Measurements from ENCODE around the gene FBXL14.

FBXL14 gene

GRCh38 chr12:1592444-1593173 is 1.8 kb downstream of the FBXL14 start:
- DNase-seq, result peak; percentile 59

DNA sequence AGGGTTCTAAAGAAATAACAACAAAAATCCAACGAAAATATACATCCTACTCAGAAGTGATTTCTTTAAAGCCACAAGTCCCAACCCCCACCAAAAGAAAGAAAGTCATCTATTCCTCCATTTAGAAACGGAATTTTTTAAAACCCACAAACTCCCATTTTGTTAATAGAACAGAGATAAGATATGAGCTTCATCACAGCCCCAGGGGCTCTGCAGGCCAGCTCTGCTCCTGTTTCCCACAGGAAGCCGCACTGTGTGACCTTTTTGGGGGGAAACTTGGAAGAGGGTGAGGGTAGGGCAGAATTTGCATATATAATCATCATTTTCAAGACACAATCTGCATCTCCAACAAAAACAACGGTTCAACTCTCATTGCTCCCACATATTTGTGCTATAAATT is 2.8 kb downstream of the FBXL14 start:
- no peak for DNase-seq

GRCh38 chr12:1591034-1591433 is 3.3 kb downstream of the FBXL14 start:
- DNase-seq, result peak; percentile 17

- DNase-seq, result no peak
Observed at GRCh38 chr12:1590221-1590979, 4.0 kb downstream of the FBXL14 start.

- no peak for DNase-seq
Observed at GRCh38 chr12:1588575-1588947, 5.8 kb downstream of the FBXL14 start.

DNA sequence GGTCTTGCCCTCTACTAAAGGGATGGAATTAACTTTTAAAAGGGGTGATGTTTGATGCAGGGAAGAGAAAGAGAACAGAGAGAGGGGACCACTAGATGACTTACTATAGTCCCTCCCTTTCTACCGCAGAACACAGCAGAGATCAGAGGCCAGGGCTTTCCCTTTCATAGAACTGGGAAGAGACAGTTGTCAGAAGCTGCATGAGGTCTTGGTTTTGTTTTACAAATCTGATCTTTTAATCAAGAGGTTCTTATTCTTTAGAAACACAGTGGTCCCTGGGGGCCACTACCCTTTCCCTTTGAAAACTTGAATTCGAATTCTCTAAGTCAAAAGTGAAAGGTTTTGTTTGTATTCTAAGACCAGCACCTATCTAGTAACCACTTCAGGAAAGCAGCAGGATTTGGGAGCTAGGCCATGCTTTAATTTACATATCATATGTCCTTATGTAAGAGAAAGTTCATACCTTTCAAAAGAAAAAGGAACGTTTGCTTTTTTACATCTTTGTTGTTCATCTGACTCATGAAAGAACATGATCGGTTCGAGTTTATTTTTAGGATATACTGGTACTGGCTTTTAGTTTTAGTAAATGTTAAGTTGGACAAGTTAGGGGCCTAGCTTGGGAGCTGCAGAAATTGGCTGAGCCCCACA is 6.3 kb downstream of the FBXL14 start:
- DNase-seq, result no peak

DNA sequence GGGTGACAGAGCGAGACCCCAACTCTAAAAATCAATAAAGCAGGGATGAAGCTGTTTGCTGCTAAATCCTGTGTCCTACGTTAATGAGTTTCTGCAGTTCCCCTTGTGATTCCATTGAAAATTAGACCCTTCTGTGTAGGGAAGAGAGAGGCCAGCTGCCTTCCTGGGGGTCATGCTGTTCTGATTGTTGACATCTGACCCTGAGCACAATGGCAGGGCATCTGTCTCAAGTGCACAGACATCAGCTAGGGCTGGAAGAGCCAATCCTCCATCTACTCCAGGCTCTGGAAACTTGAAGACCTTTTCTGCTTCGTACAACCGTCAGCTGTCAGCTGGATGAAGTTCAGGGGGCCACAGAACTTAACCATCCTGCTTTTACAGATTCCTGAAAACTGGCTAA is 10.1 kb downstream of the FBXL14 start:
- no peak for DNase-seq

DNA sequence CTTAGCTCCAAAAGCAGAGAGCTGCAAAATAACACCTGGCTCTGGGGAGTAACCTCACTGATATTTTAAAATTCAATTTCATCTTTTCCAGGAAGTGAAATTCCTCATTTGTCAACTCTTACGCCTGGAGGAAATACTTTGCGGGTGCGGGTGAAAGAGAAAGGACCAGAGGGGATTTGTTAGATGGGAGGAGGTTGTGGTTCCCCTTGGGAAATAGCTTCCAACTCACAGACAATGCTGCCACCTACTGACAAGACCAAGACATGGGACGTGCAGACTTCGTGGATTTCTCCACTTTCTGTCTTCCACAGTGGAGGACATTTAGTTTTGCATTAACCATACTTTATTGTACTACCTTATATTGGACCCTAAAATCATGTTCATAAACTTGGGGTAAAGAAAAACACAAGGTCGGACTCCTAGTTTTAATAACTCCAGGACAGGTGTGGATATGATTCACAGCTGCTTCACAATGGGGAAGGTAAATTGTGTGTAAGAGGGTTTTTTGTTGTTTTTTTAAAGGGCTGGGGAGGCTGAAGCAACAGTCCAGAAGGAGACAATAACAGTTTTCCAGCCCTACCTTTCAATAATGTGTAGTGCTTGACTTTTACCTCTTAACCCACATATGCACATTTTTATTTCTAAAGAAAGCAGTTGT is 10.8 kb downstream of the FBXL14 start:
- DNase-seq, result peak; percentile 53

DNA sequence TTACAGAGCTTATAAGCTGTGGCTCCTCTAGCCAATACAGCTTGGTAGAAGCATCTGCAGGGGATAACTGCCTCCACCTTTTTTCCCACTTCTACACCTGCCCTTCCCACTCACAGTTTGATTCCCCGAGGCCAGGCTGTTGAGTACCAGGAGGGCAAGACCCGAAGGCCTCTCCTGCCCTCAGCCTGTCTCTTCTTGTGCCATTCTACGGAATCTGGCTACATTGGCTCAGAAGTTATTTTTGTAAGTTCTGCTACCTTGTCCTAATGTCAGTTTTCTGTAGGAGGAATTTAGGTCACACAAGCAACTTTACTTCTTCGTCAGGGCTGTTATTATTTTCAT is 11.7 kb downstream of the FBXL14 start:
- no peak for DNase-seq

GRCh38 chr12:1581973-1582708 is 12.2 kb downstream of the FBXL14 start:
- DNase-seq, result no peak

DNA sequence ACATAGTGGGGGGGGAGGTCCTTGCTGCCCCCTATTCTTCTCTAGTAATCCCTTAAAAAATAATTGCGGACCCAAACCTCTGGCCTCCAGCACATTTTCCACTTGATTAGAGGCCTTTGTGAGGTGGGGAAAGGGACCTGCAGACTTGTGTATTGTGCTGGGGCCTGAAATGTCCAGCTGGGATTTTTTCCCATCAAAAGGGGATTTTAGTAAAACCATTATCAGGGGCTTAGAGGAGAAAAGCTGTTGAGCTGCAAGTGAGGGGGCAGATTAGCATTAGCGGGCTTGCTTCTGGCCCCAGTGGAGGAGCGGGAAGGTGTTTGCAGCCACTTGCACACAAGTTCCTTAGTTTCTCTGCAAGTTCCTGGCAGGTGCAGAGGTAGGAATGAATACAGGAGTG is 13.9 kb downstream of the FBXL14 start:
- no peak for DNase-seq

DNA sequence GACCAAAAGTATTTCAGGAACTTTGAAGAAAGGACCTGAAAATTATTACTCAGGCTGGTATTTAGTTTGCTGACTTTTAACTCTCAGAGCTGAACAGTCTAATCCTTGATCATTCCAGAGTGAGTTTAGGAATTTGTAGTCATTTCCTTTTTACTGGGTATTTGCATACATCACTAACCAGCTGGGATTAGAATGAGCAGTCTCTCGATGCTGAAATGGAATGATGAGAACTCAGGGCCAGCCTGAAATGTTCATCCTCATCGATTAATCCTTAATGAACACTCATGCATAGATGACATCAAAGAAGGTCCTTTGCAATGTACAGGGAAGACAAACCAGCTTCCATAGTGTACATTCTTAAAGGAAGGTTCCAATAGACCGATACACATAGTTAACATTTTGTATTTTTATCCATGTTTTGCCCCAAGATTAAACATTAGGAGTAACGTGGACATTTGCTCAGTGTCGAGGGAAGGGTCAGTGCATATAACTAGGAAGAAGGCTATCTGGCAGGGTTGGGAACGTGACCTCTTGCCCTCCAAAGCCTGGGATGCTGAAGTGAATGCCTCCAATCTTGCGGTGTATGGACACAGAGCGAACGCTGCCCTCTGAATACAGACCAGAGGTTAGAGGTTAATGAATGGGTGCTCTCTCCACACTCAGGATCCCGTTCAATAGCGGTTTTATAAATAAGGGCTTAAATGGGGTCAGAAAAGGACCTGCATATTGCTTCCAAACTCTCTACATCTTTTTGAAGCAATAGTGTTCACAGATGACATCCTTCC is 14.5 kb downstream of the FBXL14 start:
- no peak for DNase-seq

- DNase-seq, result no peak
Observed at GRCh38 chr12:1576410-1577241, 17.8 kb downstream of the FBXL14 start.

- no peak for DNase-seq
Observed at GRCh38 chr12:1575408-1576401, 18.7 kb downstream of the FBXL14 start.

DNA sequence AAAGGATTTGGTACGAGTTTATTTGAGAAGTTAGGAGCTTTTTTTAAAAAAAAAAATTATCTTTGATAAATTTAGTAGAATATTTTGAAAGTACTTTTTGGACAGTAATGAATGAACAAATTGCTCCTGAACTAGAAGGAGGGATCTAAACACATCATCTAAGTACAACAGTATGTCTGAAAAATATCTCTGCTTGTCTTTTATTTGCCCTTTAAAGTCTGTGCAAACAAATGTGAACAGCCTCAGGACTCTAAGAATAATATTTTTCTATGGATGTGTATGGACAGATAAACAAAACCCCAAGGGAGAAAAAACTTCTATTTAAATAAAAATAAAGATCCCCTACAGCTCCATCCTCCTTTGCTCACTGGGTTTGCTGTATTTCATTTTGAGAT is 19.5 kb downstream of the FBXL14 start:
- no peak for DNase-seq

DNA sequence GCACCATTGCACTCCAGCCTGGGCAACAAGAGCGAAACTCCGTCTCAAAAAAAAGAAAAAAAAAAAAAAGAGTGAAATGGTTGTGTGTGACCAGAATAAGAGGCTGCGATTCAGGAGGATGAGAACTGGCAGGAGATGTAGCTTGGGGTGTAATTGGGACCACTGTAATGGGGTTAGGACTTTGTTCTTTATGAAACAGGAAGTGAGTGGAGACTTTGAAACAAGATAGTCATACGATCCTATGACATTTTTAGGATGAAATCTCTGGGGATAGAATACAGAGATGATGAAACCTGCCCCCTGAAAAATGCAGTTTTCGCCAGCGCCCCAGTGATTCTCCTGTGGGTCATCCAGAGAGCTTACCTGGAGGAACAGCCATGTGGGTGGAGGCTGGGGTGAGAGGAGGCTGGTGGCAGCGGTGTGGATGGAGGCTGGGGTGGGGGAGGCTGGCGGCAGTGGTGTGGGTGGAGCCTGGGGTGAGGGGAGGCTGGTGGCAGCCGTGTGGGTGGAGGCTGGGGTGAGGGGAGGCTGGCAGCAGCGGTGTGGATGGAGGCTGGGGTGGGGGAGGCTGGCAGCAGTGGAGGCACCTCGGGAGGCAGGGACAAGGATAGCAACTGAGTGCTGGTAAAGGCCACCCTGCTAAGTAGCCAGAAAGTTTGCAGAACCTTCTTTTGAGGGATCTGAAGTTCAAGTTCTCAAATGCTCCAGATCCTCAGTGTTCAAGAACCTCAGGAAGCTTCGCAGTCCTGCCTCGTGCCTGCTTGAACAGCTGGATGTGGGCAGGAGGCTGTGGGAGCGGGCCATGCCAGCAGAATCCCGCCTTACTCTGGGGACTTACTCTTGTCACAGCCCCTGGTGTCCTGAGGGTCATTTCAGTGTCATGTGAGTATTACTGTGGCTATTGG is 20.2 kb downstream of the FBXL14 start:
- DNase-seq, result no peak

DNA sequence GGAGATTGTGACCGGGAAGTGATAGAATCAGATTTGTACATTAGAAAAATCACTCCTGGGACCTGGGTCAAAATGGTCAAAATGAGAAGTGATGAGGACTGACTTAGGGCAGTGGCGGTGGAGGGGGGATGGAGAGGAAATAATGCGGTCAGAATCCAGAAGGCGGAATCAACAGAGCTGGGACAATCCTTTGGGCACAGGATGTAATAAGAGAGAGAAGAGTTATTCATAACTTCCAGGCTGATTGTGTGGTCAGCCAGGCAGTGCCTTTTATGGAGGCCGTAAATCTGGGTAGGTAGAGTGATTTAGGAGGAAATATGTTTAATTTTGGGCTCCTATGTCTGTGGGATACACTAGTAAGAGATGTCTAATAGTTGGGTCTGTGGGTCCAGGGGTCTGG is 21.6 kb downstream of the FBXL14 start:
- no peak for DNase-seq

DNA sequence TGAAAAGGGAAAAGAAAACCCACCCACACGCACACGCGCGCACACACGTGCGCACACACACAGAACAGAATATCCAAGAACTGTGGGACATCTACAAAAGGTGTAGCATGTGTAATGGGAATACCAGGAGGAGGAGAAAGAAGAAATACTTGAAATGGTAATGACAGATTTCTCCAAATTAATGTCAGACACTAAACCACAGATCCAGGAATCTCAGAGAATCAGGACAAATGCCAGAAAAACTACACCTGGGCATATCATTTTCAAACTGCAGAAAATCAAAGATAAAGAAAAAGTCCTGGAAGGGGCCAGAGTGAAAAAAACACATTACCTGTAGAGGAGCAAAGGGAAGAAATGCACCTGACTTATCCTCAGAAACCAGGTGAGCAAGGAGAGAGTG is 26.5 kb downstream of the FBXL14 start:
- no peak for DNase-seq

Measured in activated T-cell treated with anti-CD3 and anti-CD28 coated beads for 4 hours (primary cell).